Glomerular visceral epithelial cell (primary cell): ENCODE data around the gene LAMB2.

Source experiments
- DNase-seq: peaks from one replicate; pipeline ENCODE4 v3.0.0-alpha.2; 2016; ENCODE audit errors: extremely low spot score

The LAMB2 gene

DNA sequence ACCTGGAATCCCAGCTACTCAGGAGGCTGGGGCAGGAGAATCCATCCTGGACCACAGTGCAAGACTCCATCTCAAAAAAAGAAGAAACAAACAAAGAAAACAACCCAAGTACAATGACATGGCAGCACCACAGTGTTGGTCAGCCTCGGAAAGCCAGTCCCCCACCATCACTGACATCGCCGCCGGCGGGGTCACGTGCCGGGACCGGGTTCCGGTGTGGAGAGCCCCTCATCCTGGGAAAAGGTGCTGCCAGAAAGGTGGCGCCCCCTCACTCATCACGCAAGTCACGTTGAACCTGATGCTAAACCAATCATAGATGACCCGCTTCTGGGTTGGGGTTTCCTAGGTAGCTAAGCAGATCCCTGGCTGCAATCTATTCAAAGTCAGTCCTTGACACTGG, 56.7 kb downstream of the LAMB2 start:
- no peak for DNase-seq
